ENCODE results near the gene PTPRU. TPM values are rescaled to one million over a fixed set of nuclear protein-coding genes. Genes with fewer than 3 reads are reported as not detected.

Gene PTPRU
- total and polyA plus RNA-seq, 5 experiments from 2014 or later: 0.54 TPM; not detected in 4

GRCh38 chr1:29237852-29238619 is 1.7 kb downstream of the PTPRU start:
- POLR2A ChIA-PET: no interaction called here
- Mint-ChIP-seq H3K9me3 (no peaks in the 10 kb centered on the region), H3K36me3 (peaks cover 0 to 7% (median 0%) of the 10 kb centered on the region in 3 donors), H3K27ac (no peak overlapping the region), H3K4me3 (peak overlapping the region; percentile 61 to 85 (median 81)), H3K27me3 (peaks cover 34 to 60% (median 43%) of the 10 kb centered on the region in 5 donors), H3K4me1 (peaks cover 10 to 20% (median 18%) of the 10 kb centered on the region in 4 donors)
- DNase-seq (peak in 1 of 10 donors; percentile 60), ATAC-seq (peak in 1 of 2 donors; percentile 6)

GRCh38 chr1:29238620-29239002 is 2.3 kb downstream of the PTPRU start:
- peak in 1 of 10 donors; percentile 27 for DNase-seq
- H3K4me3 Mint-ChIP-seq: peak overlapping the region; percentile 61 to 86 (median 79)
- peaks cover 34 to 60% (median 43%) of the 10 kb centered on the region in 5 donors for H3K27me3 Mint-ChIP-seq
- POLR2A ChIA-PET: no interaction called here
- H3K36me3 Mint-ChIP-seq: peaks cover 0 to 7% (median 0%) of the 10 kb centered on the region in 3 donors
- H3K27ac Mint-ChIP-seq: peak overlapping the region in 2 of 10 donors; percentile 22 to 39
- no peaks in the 10 kb centered on the region for H3K9me3 Mint-ChIP-seq
- peaks cover 10 to 20% (median 18%) of the 10 kb centered on the region in 4 donors for H3K4me1 Mint-ChIP-seq
- no peak for ATAC-seq

- POLR2A ChIA-PET: no interaction called here
- Mint-ChIP-seq H3K4me1 (peaks cover 10 to 20% (median 18%) of the 10 kb centered on the region in 4 donors), H3K27ac (no peak overlapping the region), H3K36me3 (peaks cover 0 to 7% (median 0%) of the 10 kb centered on the region in 3 donors), H3K9me3 (no peaks in the 10 kb centered on the region), H3K4me3 (peak overlapping the region in 9 of 10 donors; percentile 77 to 86 (median 80)), H3K27me3 (peaks cover 34 to 60% (median 43%) of the 10 kb centered on the region in 5 donors)
- no peak for ATAC-seq
- DNase-seq: peak in 1 of 10 donors; percentile 37
Measured at GRCh38 chr1:29239142-29239541, 2.8 kb downstream of the PTPRU start.

- Mint-ChIP-seq H3K9me3 (no peaks in the 10 kb centered on the region), H3K4me3 (no peak overlapping the region), H3K4me1 (peaks cover 10 to 20% (median 18%) of the 10 kb centered on the region in 4 donors), H3K36me3 (peaks cover 0 to 7% (median 0%) of the 10 kb centered on the region in 3 donors), H3K27ac (no peak overlapping the region), H3K27me3 (peaks cover 29 to 60% (median 42%) of the 10 kb centered on the region in 5 donors)
- DNase-seq: no peak
- no peak for ATAC-seq
- POLR2A ChIA-PET: no interaction called here
Measured at GRCh38 chr1:29240400-29240837, 4.1 kb downstream of the PTPRU start.

GRCh38 chr1:29240986-29241385 is 4.7 kb downstream of the PTPRU start:
- POLR2A ChIA-PET: no interaction called here
- Mint-ChIP-seq H3K9me3 (no peaks in the 10 kb centered on the region), H3K27me3 (peaks cover 24 to 55% (median 42%) of the 10 kb centered on the region in 5 donors), H3K36me3 (peaks cover 0 to 7% (median 0%) of the 10 kb centered on the region in 3 donors), H3K4me1 (peaks cover 10 to 17% (median 16%) of the 10 kb centered on the region in 4 donors), H3K4me3 (no peak overlapping the region), H3K27ac (no peak overlapping the region)
- no peak for ATAC-seq
- DNase-seq: no peak

GRCh38 chr1:29243023-29243870 is 6.9 kb downstream of the PTPRU start:
- ATAC-seq: no peak
- POLR2A ChIA-PET: no interaction called here
- H3K4me1 Mint-ChIP-seq: peaks cover 2 to 6% (median 5%) of the 10 kb centered on the region in 4 donors
- no peaks in the 10 kb centered on the region for H3K9me3 Mint-ChIP-seq
- no peaks in the 10 kb centered on the region for H3K36me3 Mint-ChIP-seq
- peak in 1 of 10 donors; percentile 30 for DNase-seq
- no peak overlapping the region for H3K27ac Mint-ChIP-seq
- peaks cover 18 to 55% (median 39%) of the 10 kb centered on the region in 5 donors for H3K27me3 Mint-ChIP-seq
- no peak overlapping the region for H3K4me3 Mint-ChIP-seq

GRCh38 chr1:29243871-29244200 is 7.5 kb downstream of the PTPRU start:
- Mint-ChIP-seq H3K4me1 (peaks cover 0 to 1% (median under 1%) of the 10 kb centered on the region in 4 donors), H3K4me3 (no peak overlapping the region), H3K9me3 (no peaks in the 10 kb centered on the region), H3K36me3 (no peaks in the 10 kb centered on the region), H3K27ac (no peak overlapping the region), H3K27me3 (peaks cover 15 to 54% (median 36%) of the 10 kb centered on the region in 5 donors)
- ATAC-seq: no peak
- POLR2A ChIA-PET: no interaction called here
- no peak for DNase-seq

GRCh38 chr1:29245261-29245660 is 8.9 kb downstream of the PTPRU start:
- H3K4me1 Mint-ChIP-seq: no peaks in the 10 kb centered on the region
- no peaks in the 10 kb centered on the region for H3K9me3 Mint-ChIP-seq
- no peak for DNase-seq
- H3K36me3 Mint-ChIP-seq: no peaks in the 10 kb centered on the region
- ATAC-seq: no peak
- H3K27me3 Mint-ChIP-seq: peaks cover 8 to 54% (median 25%) of the 10 kb centered on the region in 5 donors
- no peak overlapping the region for H3K4me3 Mint-ChIP-seq
- no peak overlapping the region for H3K27ac Mint-ChIP-seq
- POLR2A ChIA-PET: no interaction called here

- H3K4me1 Mint-ChIP-seq: no peaks in the 10 kb centered on the region
- H3K4me3 Mint-ChIP-seq: no peak overlapping the region
- H3K27me3 Mint-ChIP-seq: peaks cover 5 to 49% (median 22%) of the 10 kb centered on the region in 5 donors
- peak in 1 of 2 donors; percentile 36 for ATAC-seq
- POLR2A ChIA-PET: no interaction called here
- no peak for DNase-seq
- H3K9me3 Mint-ChIP-seq: no peaks in the 10 kb centered on the region
- H3K27ac Mint-ChIP-seq: no peak overlapping the region
- H3K36me3 Mint-ChIP-seq: no peaks in the 10 kb centered on the region
Measured at GRCh38 chr1:29245876-29246275, 9.6 kb downstream of the PTPRU start.

- Mint-ChIP-seq H3K36me3 (no peaks in the 10 kb centered on the region), H3K27ac (no peak overlapping the region), H3K27me3 (peaks cover 2 to 39% (median 12%) of the 10 kb centered on the region in 5 donors), H3K4me3 (no peak overlapping the region), H3K4me1 (no peaks in the 10 kb centered on the region), H3K9me3 (no peaks in the 10 kb centered on the region)
- POLR2A ChIA-PET: no interaction called here
- DNase-seq: no peak
- ATAC-seq: no peak
Measured at GRCh38 chr1:29247044-29247443, 10.7 kb downstream of the PTPRU start.

GRCh38 chr1:29247571-29248273 is 11.4 kb downstream of the PTPRU start:
- peak overlapping the region in 1 of 10 donors; percentile 15 for H3K27ac Mint-ChIP-seq
- DNase-seq (no peak), ATAC-seq (no peak)
- no peaks in the 10 kb centered on the region for H3K9me3 Mint-ChIP-seq
- H3K27me3 Mint-ChIP-seq: peaks cover 2 to 39% (median 12%) of the 10 kb centered on the region in 5 donors
- H3K4me3 Mint-ChIP-seq: no peak overlapping the region
- no peaks in the 10 kb centered on the region for H3K4me1 Mint-ChIP-seq
- POLR2A ChIA-PET: no interaction called here
- no peaks in the 10 kb centered on the region for H3K36me3 Mint-ChIP-seq

- Mint-ChIP-seq H3K4me3 (no peak overlapping the region), H3K27me3 (peaks cover 2 to 39% (median 12%) of the 10 kb centered on the region in 5 donors), H3K4me1 (no peaks in the 10 kb centered on the region), H3K36me3 (no peaks in the 10 kb centered on the region), H3K9me3 (no peaks in the 10 kb centered on the region), H3K27ac (no peak overlapping the region)
- POLR2A ChIA-PET: no interaction called here
- ATAC-seq (no peak), DNase-seq (peak in 1 of 10 donors; percentile 47)
Measured at GRCh38 chr1:29248409-29248808, 12.1 kb downstream of the PTPRU start.

Measured in naive thymus-derived CD8-positive, alpha-beta T cell (primary cell).